Left kidney (tissue), 2 donors: Measurements from ENCODE around the gene ENG. TPM values are rescaled to one million over a fixed set of nuclear protein-coding genes. Genes with fewer than 3 reads are reported as not detected.

ENCODE experiments used
- DNase-seq: peaks from one replicate; pipeline ENCODE4 v3.0.0-alpha.2; 2013
- polyA plus RNA-seq: library from polyadenylated mRNA; unstranded; fragments of 120-200 nt; gene quantifications from one replicate; pipeline ENCODE4 v1.2.1, GENCODE V29; 2013; ENCODE audit not compliant: insufficient read length

Gene ENG
- polyA plus RNA-seq, 1 donor = 53.5 TPM

DNA sequence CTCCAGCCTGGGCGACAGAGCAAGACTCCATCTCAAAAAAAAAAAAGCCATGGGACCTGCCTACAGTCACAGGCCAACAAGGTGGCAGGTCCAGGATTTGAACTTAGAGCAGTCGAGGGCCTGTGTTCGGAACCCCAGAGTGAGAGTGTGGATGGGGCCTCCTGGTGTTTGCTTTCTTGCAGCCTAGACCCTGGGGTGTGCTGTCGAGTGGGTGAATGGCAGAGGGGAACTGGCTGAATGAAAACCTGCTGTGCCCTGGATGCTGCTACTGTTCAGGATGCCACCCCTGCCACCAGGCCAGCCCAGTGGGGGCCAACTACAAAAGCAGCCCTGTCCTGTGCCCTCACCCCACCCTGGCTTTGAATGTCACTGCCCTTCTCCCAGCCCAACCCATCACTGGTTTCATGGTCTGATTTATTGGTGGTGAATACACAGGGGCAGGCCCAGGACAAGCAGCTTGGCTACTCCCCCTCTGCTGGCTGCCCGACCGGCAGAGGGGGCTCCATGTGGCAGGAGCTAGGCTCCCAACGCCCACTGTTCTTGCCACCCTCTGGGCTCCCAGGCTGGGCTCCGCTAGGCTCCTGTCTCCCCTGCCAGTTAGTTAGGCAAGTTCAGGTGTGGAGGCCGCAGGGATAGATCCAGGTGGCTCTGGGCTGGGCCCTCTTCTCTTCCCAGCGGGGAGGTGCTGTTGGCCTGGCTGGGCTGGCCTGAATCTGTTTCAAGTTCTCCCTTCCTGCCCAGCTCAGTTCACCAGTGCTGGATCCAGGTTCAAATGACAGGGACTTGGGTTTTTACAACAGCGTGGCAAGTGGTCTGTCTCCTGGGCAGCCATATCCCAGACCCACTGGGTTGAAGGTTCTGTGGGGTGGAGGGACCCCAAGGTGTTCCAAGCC, 39.6 kb downstream of the ENG start:
- DNase-seq = no peak

DNA sequence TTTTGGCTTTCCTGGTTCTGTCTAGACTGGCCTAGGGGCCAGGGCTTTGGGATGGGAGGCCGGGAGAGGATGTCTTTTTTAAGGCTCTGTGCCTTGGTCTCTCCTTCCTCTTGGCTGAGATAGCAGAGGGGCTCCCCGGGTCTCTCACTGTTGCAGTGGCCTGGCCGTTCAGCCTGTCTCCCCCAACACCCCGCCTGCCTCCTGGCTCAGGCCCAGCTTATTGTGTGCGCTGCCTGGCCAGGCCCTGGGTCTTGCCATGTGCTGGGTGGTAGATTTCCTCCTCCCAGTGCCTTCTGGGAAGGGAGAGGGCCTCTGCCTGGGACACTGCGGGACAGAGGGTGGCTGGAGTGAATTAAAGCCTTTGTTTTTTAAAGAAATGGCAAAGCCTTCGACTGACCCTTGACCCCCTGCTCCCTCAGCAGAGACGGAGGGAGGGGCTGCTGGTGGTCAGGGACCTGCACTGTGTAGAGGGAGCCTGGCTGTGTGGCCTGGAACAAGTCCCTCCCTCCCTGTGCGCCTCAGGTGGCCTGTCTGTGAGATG, 40.7 kb downstream of the ENG start:
- DNase-seq = no peak

DNA sequence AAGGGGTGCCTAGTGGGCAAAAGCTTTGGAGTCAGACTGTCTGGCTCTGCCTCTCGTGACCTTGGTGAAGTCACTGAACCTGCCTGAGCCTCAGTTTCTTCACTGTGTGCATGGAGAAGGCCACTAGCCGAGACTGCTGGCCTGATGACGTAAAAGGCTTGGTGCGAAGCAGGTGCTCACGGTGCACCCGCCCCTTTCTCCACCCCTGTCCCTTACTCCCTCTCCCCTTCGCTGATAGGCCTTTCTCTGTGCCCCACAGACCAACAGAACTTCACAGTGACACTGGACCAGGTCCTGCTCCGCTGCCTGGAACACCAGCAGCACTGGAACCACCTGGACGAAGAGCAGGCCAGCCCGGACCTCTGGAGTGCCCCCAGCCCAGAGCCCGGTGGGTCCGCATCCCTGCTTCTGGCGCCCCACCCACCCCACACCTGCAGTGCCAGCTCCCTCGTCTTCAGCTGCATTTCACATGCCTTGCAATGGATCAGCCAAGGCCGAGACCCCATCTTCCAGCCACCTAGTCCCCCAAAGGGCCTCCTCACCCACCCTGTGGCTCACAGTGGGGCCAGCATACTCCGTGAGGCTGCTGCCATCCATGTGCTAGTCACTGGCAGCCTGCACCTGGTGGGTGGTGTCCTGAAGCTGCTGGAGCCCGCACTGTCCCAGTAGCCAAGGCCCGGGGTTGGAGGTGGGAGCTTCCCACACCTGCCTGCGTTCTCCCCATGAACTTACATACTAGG, 41.4 kb downstream of the ENG start:
- DNase-seq = no peak

DNA sequence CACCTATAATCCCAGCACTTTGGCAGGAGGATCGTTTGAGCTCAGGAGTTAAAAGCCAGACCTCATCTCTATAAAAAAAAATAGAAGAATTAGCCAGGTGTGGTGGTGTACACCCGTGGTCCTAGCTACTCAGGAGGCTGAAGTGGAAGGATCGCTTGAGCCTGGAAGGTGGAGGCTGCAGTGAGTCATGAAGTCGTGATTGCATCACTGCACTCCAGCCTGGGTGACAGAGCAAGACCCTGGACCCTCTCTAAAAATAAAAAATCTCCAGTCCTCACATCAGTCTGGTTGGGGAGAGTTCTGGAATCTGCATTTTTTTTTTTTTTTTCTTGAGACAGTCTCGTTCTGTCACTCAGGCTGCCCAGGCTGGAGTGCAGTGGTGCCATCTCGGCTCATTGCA, 42.4 kb downstream of the ENG start:
- DNase-seq = no peak

DNA sequence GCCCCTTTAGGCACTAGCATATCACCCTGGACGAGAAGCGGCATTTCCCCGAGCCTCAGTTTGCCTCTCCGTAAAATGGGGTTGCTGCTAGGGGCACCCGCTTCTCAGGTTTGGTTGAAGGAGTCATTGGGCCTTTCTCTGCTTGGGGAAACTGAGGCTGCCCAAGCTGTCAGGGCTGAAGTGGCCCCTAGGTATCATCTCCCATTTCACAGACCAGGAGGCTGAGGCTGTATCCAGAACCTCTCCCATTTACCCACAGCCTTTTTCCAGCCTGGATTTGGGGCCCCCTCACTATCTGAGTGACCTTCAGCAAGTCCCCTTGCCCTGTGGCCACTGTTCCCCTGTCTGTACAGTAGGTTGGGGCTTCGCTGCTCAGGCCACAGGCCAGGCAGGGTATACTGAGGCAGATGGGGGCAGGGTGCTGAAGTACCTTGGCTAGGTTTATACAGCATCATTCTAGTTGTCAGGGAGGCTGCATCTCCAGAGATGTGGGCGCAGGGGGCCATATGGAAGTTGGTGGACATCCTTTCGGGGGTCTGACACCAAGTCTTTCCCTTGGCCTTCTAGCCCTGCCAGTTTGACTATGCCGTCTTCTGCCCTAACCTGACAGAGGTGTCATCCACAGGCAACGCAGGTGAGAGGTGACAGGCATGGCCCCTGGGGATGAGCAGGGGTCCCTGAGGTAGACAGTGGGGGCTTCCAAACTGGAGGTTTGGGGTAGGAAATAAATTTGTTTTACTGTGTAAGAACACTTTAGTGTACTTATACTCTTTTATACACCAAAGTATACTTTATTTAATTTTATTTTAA, 43.9 kb downstream of the ENG start:
- DNase-seq = no peak

DNA sequence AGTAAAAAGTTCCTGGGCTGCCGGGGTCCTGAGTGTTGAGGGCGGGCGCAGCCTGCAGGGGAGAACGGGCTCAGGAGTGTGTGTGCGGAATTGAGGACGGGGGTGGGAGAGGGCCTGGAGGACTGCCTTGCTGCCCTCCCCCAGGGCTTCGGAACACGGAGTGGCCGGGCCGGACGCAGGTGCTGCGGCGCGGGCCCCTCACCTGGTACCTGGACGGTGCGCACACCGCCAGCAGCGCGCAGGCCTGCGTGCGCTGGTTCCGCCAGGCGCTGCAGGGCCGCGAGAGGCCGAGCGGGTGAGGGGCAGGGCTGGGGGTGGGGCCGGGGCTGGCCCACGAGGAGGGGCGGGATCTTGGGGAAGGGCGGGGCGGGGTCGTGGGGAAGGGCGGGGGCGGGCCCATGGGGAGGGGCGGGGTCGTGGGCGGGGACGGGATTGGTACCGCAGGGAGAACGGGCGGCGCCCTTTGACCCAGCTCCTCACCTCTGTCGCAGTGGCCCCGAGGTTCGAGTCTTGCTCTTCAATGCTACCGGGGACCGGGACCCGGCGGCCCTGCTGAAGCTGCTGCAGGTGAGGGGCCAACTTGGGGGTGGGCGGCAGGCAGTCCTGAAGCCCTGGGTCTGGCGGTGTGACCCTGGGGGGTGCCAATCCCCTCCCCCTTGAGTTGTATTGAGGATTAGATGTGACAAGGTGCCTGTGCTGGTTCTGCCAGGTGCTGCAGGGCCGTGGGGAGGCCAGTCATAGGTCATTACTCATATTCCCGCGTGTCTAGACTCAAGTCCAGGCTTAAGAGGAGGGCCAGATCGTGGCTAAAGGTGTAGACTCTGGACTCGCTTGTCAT, 44.7 kb downstream of the ENG start:
- no peak for DNase-seq

DNA sequence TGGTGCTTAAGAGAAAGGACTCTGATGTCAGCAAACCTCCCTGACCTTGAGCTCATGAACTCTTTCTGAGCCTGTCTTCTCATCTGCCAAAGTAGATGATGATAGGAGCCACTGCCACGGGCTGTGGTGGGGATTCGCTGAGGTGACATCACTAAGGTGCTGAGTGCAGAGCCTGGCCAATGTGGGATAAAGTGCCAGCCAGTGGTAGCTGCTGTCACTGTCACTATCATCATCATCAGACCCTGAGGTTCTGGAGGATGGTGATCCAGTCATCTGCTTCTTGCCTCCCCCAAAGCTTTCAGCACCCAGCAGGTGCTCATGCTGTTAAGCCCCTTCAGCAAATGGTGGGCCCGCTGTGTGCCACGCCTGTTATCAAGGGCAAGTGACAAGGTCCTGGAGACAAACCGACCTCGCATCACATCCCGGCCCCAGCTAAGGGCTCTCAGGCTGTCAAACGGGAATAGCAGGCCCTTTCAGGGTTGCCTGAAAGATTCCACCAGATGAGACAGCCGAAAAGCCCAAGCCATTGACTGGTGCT, 45.4 kb downstream of the ENG start:
- no peak for DNase-seq

DNA sequence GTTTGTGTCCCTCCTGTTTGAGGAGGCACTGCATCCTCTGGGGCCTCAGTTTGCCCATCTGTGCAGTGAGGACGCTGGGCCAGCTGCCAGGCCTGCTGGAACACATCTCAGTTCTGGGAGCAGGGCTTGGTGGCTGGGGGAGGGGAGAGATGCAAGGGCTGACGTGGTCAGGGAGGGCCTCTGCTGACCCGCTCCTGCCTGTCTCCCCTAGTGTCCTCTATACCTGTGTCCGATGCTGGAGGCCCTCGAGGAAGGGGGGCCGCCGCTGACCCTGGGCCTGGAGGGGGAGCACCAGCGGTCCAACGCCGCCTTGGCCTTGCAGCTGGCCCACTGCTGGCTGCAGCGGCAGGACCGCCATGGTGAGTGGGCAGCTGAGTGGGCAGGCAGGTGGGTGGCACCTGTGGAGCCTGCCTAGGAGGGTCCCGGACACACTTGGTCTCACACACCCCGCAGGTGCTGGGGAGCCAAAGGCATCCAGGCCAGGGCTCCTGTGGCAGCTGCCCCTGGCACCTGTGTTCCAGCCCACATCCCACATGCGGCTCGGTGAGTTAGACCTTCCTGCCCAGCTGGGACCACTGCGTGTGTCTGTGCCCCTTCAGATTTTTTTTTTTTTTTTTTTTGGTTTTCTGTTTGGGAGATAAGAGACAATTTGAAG, 46.0 kb downstream of the ENG start:
- DNase-seq = no peak

DNA sequence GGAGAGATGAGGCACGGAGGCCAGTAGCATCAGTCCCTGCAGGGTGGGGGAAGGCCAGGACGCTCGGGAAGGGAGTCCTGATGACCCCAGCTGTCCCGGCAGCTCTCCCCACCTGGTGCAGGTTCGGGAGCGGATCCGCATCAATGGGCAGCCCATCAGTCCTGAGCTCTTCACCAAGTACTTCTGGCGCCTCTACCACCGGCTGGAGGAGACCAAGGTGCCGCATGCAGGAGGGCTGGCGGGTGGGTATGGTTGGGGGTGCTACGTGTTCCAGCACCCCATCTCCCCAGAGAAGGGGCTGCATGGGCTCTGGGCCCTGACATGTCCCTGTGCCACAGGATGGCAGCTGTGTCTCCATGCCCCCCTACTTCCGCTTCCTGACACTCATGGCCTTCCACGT, 47.6 kb downstream of the ENG start:
- DNase-seq = no peak

DNA sequence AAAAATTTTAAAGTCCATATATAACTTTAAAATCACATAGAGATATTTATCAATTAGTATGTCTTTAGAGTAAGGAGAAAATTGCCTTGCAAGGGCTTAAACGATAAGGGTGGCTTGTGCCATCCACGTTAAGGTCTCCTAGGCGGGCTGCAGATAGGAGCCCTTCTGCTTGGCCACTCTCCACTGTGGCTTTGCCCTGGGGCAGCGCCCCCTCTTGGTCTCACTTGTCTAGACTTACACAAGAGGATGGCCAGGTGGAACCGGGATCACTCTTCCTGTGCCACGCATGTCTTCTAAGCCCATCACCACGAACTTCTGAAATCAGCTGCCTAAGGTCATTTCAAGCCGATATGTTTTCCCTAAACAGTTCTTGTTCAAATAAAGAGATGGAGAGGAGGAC, 48.8 kb downstream of the ENG start:
- DNase-seq = no peak

DNA sequence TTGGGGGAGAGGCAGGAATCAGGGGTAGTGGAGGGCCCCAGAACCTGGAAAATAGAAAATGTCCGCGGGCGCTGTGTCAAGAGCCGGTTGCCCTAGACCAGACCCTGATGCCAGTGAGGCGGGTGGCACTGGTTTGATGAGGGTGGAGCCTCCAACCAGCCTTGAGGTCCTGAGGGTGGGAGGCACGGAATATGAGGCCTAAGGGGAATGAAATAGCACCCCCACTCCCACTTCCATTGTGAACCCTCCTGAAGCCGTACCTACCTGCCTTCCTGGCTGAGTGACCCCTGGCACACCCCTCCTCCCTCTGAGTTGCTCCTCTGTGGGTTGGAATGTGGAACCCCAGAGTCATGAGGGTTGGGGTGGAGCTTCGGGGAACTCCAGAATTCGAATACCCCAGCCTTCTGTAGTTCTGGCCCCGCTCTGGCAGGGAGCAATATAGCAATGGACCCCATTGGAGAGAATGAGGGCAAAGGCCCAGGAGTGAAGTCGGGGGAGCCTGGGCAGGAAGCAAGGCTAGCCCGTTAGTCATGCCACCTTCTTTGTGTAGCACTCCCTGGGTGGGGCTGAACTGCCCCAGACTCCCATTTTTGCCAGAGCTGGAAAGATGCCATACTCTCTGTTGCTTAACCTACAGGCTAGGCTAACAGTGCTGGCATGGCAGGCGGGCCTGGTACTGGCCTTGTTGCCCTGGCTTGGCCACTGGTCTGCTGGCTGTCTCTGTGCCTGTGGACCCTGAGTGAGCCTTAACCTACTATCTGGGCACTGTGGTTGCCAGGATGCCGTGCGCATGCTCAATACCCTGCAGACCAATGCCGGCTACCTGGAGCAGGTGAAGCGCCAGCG, 50.7 kb downstream of the ENG start:
- DNase-seq = no peak

DNA sequence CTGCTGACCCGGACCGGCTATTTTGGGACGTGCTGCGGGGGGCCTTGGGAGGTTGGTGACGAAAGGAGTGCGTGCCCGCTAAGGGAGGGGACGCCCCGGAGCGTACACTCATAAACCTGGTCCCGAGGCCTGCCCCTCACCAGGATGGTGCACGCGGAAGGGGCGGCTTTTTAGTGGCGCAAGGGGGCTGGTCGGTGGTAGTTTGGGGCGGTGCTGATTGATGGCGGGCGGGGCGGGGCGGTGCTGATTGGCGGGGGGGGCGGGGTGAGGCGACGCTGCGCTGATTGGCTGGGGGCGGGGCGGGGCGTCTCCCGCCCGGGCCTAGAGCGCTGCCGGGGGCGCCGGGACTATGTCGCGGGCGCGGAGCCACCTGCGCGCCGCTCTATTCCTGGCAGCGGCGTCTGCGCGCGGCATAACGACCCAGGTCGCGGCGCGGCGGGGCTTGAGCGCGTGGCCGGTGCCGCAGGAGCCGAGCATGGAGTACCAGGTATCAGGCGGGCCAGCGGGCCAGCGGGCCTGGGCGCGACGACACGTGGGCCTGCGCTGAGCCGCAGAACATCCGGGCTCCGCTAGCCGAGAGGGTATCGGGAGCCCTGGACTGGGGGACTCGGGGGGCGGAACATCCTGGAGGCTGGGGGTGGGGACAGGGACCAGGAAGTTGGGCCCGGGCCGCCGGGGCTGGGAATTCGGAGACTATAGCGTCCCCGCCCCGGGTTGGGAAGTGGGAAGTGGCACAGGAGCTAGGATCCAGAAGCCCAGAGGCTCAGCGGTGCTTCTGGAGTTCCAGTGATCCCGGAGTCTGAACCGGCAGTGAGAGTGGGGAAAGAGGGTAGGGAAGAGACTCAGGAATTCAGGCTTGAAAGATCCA, 51.6 kb downstream of the ENG start, which contains the start of gene FPGS:
TSS of gene FPGS (plus strand) at position 307 of the 868 bp plus-strand sequence. CDS start at position 350, 43 bp downstream.
- DNase-seq = peak; percentile 85

DNA sequence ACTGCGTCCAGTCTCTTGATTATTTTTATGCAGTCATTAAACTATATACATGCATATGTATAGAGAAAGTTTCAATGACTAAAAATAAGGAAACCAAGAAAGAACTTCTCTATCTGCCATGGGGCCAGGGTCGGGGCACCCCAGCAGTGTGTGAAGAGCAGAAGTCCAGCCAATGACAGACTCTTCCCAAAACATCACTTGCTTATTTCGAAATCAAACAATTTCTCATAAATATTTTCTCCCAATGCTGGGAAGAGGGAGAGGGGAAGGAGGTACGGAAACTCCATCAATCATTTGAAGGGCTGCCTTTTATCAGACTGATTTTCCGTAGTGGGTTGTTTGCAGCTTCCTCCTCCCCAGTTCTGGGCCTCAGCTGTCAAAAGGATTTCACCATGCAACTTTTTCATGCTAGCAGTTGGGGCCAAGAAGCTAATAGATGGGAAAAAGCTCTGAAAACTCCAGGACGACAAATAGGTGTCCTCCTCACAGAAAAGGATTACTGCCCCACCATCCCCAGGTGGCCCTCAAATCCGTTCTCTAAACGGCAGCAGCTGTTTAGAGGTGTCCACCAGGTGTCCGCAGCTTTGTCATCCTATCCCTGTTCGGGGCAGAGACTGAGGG, 52.4 kb downstream of the ENG start:
- no peak for DNase-seq

DNA sequence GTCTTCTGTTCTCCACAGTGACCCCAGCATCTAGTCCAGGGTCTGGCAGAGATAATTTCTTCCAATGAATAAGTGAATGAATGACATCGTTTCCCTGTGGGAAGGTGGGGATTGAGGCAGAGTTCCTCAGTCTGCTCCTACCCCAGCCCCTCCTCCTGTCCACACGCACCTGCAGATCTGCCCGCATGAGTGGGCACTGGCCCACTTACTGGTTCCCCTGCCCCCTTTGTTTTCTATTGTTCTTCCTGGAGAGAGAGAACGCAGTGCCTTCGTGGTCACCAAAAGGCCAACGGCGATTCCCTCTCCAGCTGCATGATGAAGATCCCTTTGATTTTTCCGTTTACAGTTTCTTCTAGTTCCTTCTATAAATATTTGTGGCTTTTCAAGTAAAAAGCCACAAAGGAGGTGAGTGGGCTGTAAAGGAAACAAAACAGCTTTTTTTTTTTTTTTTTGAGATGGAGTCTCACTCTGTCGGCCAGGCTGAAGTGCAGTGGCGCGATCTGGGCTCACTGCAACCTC, 57.5 kb downstream of the ENG start:
- no peak for DNase-seq

DNA sequence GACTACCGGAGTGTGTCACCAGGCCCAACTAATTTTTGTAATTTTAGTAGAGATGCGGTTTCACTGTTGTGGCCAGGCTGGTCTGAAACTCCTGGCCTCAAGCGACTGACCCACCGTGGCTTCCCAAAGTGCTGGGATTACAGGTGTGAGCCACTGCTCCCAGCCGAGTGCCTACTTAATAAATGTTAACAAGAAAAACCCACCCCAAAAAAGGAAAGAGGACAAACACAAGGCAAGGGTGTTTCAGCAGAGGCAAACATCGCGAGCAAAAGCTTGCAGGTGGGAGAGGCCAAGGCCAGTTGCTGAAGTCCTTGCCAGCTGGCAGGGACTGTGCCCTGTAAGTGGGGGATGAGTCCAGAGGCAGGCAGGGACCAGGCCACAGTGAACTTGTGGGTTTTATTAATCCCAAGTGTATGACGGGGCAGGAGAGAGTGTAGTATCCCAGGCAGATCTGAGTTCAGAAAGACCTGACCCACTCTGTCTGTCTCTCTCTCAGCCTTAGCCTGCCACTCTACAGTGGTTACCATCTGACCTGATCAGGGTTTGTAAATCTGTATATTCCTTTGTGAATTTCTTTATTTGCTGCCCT, 58.1 kb downstream of the ENG start:
- DNase-seq = no peak

DNA sequence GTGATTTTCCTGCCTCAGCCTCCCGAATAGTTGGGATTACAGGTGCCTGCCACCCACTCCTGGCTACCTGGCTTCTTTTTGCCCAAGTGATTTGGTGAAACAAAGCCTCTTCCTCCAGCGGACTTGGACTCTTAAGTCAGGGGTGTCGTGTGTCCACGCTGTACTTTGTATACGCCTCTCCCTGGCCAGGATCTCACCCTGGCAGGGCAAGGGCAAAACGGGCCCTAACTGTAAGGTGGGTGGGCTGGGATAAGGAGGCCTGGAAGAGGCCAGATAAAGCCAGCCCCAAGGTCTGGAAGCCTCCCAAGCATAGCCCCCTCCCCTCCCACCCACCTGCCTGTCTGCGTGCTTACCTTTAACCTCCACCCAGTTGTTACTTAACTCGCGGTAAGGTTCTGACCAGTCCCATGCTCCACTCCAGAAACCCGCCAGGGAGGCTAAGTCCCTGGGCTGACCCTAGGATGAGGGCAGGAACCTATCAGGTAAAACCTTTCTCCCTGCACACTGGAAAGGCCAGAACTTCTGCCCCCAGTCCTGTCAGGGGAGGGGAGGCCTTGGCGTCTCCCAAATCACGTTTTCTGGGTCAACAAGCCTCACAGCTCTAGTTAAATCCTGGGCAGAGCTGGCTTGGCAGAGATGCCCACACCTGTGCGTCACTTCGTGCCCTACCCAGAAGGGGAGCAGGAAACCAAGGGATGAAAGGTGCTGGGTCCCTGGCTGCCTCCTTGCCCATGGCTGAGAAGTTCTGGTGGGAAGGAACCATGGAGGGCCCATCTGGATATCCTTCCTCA, 60.3 kb downstream of the ENG start:
- DNase-seq = no peak
